Measurements from ENCODE around the gene ACSS2. TPM values are rescaled to one million over a fixed set of nuclear protein-coding genes. Genes with fewer than 3 reads are reported as not detected.
A peak's percentile ranks its signal among the peaks of the same experiment; 100 is the strongest.

The ACSS2 gene
- total RNA-seq, 2 donors from 2014 or later: 17.0 to 34.2 TPM

DNA sequence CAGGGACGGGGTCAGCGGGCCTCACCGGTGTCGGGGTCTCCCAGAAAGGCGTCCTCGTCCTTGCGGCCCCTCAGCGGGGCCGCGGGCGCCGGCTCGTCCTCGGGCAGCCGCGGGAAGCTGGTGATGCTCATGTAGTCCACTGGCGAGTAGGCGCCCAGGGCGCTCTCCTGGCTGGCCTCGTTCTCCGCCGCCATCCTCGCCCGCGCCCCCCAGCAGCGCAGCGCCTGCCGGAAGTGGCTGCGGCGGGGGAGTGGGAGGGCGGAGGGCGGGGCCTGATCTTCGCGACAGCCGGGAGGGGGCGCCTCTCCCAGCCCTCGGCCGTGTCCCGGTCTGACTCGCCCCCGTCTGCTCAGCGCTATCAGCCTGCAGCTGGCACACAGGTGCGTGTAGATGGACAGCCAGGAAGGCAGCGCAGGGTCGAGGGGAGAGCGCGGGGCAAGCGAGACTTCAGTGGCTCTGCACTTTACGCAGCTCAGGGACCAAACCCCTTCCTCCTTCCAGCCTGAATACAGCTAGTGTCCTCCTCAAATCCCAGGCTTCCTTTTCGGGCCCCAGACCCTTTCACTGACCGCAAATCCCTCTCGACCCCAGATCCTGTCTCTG lies 3.7 kb upstream of the ACSS2 start, which contains the start of gene GGT7:
TSS of gene GGT7 (minus strand) at position 235 of the 603 bp plus-strand sequence. CDS start at position 194, 41 bp downstream.
- H3K4me1 Mint-ChIP-seq: peaks cover 24% of the 10 kb centered on the region
- 3 to 13% methylated on average over 14 to 52 of the region's 52 CpGs for WGBS, 2 experiments (ENCODE audit: insufficient coverage in 1 of 2, insufficient read length in 1 of 2)
- TF ChIP-seq, protein P1, sequence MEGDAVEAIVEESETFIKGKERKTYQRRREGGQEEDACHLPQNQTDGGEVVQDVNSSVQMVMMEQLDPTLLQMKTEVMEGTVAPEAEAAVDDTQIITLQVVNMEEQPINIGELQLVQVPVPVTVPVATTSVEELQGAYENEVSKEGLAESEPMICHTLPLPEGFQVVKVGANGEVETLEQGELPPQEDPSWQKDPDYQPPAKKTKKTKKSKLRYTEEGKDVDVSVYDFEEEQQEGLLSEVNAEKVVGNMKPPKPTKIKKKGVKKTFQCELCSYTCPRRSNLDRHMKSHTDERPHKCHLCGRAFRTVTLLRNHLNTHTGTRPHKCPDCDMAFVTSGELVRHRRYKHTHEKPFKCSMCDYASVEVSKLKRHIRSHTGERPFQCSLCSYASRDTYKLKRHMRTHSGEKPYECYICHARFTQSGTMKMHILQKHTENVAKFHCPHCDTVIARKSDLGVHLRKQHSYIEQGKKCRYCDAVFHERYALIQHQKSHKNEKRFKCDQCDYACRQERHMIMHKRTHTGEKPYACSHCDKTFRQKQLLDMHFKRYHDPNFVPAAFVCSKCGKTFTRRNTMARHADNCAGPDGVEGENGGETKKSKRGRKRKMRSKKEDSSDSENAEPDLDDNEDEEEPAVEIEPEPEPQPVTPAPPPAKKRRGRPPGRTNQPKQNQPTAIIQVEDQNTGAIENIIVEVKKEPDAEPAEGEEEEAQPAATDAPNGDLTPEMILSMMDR (conservative IDR thresholded peaks at IDR 0.05): peak; percentile 96

DNA sequence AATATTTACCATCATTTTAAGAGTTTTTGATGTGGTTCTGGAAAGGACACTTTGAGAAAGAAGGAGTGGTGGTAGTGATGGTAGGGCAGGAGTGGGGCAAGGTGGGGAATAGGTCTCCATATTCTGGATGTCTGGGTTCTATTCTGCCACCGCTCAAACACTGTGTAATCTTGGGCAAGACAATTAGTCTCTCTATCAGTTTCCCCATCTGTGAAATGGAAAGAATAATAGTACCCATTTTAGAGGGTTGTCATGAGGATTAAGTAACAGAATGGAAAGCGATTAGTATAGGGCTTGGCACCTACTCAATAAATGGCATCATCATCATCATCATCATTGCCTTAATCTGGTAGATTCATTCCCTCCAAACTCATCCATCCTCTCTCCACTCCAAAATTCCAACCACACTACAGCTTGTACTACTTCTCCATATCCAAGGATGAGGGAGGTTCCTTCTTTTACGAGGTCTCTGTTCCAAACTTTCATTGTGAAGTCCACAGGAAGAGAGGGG lies 2.8 kb upstream of the ACSS2 start:
- Mint-ChIP-seq H3K4me3 (peak overlapping the region; percentile 69), H3K9me3 (no peaks in the 10 kb centered on the region), H3K27me3 (ENCODE audit: insufficient read depth) (peaks cover 46% of the 10 kb centered on the region), H3K36me3 (ENCODE audit: low read depth) (no peaks in the 10 kb centered on the region), H3K27ac (no peak overlapping the region), H3K4me1 (peaks cover 24% of the 10 kb centered on the region)
- no peak overlapping the region for H3K27ac ChIP-seq (ENCODE audit: low read depth, low read length)
- H3K27me3 ChIP-seq (ENCODE audit: control insufficient read depth, insufficient read depth, low read length, poor library complexity, severe bottlenecking): peaks cover 17% of the 10 kb centered on the region
- no peaks in the 10 kb centered on the region for H3K4me1 ChIP-seq (ENCODE audit: control insufficient read depth, insufficient read depth, low read length)
- no peak for DNase-seq
- H3K36me3 ChIP-seq (ENCODE audit: control insufficient read depth, insufficient read depth, low read length): peaks cover 5% of the 10 kb centered on the region
- TF ChIP-seq, protein P1 (conservative IDR thresholded peaks at IDR 0.05): no peak
- no peak overlapping the region for H3K4me3 ChIP-seq (ENCODE audit: low read length)
- H3K9ac ChIP-seq (ENCODE audit: extremely low read depth, low read length, poor library complexity, severe bottlenecking): no peak overlapping the region
- H3K9me3 ChIP-seq (ENCODE audit: control insufficient read depth, low read length): no peaks in the 10 kb centered on the region
- WGBS, 2 experiments (ENCODE audit: insufficient coverage in 1 of 2, insufficient read length in 1 of 2): 80 to 81% methylated on average over 1 to 3 of the region's 3 CpGs

More for the DNA sequence above, 3.7 kb upstream of the ACSS2 start, which contains the start of gene GGT7:
- H3K27me3 Mint-ChIP-seq (ENCODE audit: insufficient read depth): peaks cover 38% of the 10 kb centered on the region
- Histone ChIP-seq H3K36me3 (ENCODE audit: control insufficient read depth, insufficient read depth, low read length) (peaks cover 5% of the 10 kb centered on the region), H3K9ac (ENCODE audit: extremely low read depth, low read length, poor library complexity, severe bottlenecking) (peak within 1 kb of the TSS; percentile 72), H3K27ac (ENCODE audit: low read depth, low read length) (no peak within 1 kb of the TSS), H3K4me1 (ENCODE audit: control insufficient read depth, insufficient read depth, low read length) (no peaks in the 10 kb centered on the region), H3K4me3 (ENCODE audit: low read length) (peak within 1 kb of the TSS; percentile 95), H3K9me3 (ENCODE audit: control insufficient read depth, low read length) (no peaks in the 10 kb centered on the region), H3K27me3 (ENCODE audit: control insufficient read depth, insufficient read depth, low read length, poor library complexity, severe bottlenecking) (peaks cover 17% of the 10 kb centered on the region)
- H3K9me3 Mint-ChIP-seq: no peaks in the 10 kb centered on the region
- H3K36me3 Mint-ChIP-seq (ENCODE audit: low read depth): no peaks in the 10 kb centered on the region
- H3K27ac Mint-ChIP-seq: no peak within 1 kb of the TSS
- H3K4me3 Mint-ChIP-seq: peak within 1 kb of the TSS; percentile 69
- peak; percentile 96 for DNase-seq

- DNase-seq: peak; percentile 94
- Mint-ChIP-seq H3K4me3 (peak overlapping the region; percentile 25), H3K9me3 (no peaks in the 10 kb centered on the region), H3K36me3 (ENCODE audit: low read depth) (peaks cover 1% of the 10 kb centered on the region), H3K27ac (no peak overlapping the region), H3K27me3 (ENCODE audit: insufficient read depth) (peaks cover 46% of the 10 kb centered on the region), H3K4me1 (peaks cover 24% of the 10 kb centered on the region)
- Histone ChIP-seq H3K27me3 (ENCODE audit: control insufficient read depth, insufficient read depth, low read length, poor library complexity, severe bottlenecking) (peaks cover 17% of the 10 kb centered on the region), H3K27ac (ENCODE audit: low read depth, low read length) (no peak overlapping the region), H3K9ac (ENCODE audit: extremely low read depth, low read length, poor library complexity, severe bottlenecking) (no peak overlapping the region), H3K9me3 (ENCODE audit: control insufficient read depth, low read length) (no peaks in the 10 kb centered on the region), H3K4me3 (ENCODE audit: low read length) (no peak overlapping the region), H3K4me1 (ENCODE audit: control insufficient read depth, insufficient read depth, low read length) (no peaks in the 10 kb centered on the region), H3K36me3 (ENCODE audit: control insufficient read depth, insufficient read depth, low read length) (peaks cover 5% of the 10 kb centered on the region)
- TF ChIP-seq, protein P1 (conservative IDR thresholded peaks at IDR 0.05): peak; percentile 96
- 23 to 42% methylated on average over 2 of the region's 2 CpGs for WGBS, 2 experiments (ENCODE audit: insufficient coverage in 1 of 2, insufficient read length in 1 of 2)
These were observed 2.2 kb upstream of the ACSS2 start for GRCh38 chr20:34874094-34874654.

Measured in endodermal cell (in vitro differentiated cells).